Measurements from ENCODE around the gene MORN1.

GRCh38 chr1:2297246-2298011 is 93.9 kb downstream of the MORN1 start:
- no peak for TF ChIP-seq CTCF (IDR thresholded peaks at IDR 0.05)
- TF ChIP-seq POLR2A (IDR thresholded peaks at IDR 0.05): no peak

Data from right lobe of liver (tissue), 4 donors.